Measurements from ENCODE around the gene LAMA3.

GRCh38 chr18:23779696-23780303, 90.5 kb downstream of the LAMA3 start:
- peak; percentile 16; the same call in 1 of the 2 replicates for TF ChIP-seq CTCF (IDR thresholded peaks at IDR 0.05)
- TF ChIP-seq, protein P1, sequence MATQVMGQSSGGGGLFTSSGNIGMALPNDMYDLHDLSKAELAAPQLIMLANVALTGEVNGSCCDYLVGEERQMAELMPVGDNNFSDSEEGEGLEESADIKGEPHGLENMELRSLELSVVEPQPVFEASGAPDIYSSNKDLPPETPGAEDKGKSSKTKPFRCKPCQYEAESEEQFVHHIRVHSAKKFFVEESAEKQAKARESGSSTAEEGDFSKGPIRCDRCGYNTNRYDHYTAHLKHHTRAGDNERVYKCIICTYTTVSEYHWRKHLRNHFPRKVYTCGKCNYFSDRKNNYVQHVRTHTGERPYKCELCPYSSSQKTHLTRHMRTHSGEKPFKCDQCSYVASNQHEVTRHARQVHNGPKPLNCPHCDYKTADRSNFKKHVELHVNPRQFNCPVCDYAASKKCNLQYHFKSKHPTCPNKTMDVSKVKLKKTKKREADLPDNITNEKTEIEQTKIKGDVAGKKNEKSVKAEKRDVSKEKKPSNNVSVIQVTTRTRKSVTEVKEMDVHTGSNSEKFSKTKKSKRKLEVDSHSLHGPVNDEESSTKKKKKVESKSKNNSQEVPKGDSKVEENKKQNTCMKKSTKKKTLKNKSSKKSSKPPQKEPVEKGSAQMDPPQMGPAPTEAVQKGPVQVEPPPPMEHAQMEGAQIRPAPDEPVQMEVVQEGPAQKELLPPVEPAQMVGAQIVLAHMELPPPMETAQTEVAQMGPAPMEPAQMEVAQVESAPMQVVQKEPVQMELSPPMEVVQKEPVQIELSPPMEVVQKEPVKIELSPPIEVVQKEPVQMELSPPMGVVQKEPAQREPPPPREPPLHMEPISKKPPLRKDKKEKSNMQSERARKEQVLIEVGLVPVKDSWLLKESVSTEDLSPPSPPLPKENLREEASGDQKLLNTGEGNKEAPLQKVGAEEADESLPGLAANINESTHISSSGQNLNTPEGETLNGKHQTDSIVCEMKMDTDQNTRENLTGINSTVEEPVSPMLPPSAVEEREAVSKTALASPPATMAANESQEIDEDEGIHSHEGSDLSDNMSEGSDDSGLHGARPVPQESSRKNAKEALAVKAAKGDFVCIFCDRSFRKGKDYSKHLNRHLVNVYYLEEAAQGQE (IDR thresholded peaks at IDR 0.05; ENCODE audit: insufficient read depth in 1 of 2, low read depth in 2 of 2, low read length in 1 of 2), result no peak

Data from Panc1 (cell line).